OCI-LY1 (cell line): ENCODE data around the gene DPY19L1.

ENCODE experiments used
- CTCF ChIP-seq: fragments of 200-600 bp; sonication (generic), shearing (Covaris generic); IDR thresholded peaks from 2 replicates; pipeline ENCODE4 v1.5.1; 2017; ENCODE audit warnings: mild to moderate bottlenecking, antibody characterized with exemption, low read length, moderate library complexity, mixed read lengths
- EZH2 ChIP-seq: fragments of 200-600 bp; sonication (generic), shearing (Covaris generic); IDR thresholded peaks from 2 replicates; pipeline ENCODE4 v1.8.0; 2017; ENCODE audit warnings: borderline replicate concordance, mixed run types, mild to moderate bottlenecking, antibody characterized with exemption, low read length, moderate library complexity, mixed read lengths

DNA sequence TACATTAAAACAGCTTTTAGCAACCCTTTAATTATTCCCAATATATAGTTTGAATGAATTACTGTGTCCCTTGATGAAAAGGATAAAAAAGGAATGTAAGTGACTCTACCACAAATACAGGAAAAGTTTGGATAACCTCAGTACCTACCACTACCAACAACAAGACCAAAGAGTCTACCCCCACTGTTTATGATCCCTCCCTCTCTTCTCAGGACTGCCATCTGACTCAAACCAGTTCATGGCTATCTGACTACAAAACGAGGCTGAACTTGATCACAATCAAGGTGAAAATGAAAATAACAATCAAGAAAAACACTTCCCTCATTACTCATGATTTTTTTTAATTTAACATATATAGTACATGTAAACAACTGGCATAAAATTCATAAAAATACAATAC lies 108.7 kb downstream of the DPY19L1 start:
- no peak for TF ChIP-seq EZH2
- TF ChIP-seq CTCF: no peak
